ENCODE results near the gene HSP90AB1.
A peak's percentile ranks its signal among the peaks of the same experiment; 100 is the strongest.

The HSP90AB1 gene

DNA sequence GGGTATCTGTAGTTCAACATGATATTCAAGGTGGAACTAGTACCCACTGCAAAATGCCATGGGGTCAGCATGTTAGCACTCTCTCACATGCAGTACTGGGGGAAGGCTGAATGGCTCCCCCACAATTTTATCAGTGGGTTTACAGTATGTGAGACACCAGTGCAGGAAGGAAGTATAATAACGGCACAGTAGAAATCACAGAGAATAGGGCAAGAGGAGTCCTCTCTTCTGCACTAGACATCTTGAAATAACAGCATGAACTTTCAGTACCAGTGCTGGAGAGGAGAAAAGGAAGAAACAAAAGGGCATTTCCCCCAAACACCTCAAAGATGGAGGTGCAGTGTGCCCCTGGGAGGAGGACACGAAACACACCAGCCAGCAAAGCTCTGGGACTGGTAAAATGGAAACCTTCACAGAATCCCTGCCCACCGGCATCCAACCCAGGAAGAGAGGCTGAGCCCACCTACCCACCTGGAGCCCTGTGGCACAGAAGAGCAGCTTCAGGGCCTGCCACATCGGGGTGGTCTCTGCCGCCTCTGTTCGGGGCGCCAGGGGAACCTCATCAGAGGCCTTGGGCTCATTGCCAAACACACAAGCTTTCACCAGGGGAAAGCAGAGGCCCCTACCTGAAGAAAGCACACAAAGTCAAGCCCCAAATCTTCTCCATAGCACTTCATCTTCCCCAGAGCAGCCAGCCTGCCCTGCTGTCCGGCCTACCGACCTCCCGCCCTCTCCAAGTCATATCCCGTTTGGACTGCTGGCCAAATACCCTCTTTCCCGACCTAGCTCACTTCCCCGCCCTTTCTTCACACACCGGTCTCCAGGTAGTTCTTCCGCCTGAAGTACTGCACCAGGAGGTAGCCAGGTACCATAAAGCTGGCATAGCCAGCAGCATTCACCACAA, 9.2 kb downstream of the HSP90AB1 start:
- no peak for DNase-seq

- no peak for DNase-seq
Observed at GRCh38 chr6:44256775-44257024, 9.8 kb downstream of the HSP90AB1 start.

DNA sequence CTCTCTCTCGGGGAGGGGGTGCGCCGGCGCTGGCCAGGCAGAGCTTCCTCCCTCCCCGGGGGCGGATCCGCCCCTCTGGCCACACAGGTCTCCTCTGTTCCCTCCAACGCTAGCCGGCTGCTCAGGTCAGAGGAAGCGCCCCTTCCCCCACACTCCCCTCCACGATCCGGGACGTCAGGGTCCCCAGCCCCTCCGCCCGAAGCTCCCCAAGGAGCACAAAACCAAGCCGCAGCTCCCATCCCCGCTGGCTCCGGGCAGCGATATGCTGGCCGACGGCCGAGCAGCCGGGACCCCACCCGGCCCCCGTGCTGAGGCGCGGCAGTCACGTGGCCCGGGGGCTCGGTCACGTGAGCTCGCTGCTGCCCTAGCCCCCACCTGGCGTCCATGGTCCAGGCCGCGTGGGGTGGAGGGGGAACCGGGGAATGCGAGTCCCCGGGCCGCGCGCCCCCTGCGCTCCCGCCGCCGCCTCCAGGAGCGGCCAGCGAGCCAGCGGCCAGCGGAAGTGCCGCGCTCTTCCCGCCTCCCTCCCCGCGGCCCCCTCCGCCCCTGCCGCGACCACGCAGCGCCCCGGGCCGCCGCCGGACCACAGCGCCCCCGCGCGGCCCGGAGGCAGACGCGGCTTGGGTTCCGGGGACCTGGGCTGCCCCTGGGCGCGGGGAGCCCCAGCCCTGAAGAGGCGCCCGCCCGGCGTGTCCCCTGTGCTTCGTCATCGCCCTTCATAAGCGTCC, 10.3 kb downstream of the HSP90AB1 start, which contains the start of gene SLC35B2:
Gene SLC35B2 (minus strand): TSS at position 504 of the 728 bp plus-strand sequence. CDS start 118 bp downstream, at position 386.
- DNase-seq = peak; percentile 92

GRCh38 chr6:44257753-44258324, 10.9 kb downstream of the HSP90AB1 start:
- DNase-seq = no peak

GRCh38 chr6:44258325-44258863, 11.5 kb downstream of the HSP90AB1 start:
- no peak for DNase-seq

DNA sequence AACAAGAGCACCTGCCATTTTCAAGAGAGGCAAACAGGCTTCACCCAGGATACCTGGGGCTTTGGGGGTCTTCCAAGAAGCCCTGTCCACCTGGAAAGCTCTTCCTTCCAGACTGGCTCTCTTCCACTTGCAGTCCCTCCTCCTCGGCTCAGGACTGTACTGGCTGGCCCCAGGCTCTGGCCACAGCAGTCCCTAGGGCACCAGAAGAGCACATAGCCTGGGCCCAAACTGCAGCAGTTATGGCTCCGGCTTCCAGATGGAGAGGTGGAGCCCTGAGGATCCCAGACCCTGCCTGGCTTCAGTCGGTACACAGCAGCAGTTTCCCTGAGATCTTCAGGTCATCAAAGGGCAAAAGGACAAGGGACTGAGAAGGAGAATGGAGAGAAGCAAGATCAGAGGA, 12.0 kb downstream of the HSP90AB1 start:
- DNase-seq = no peak

DNA sequence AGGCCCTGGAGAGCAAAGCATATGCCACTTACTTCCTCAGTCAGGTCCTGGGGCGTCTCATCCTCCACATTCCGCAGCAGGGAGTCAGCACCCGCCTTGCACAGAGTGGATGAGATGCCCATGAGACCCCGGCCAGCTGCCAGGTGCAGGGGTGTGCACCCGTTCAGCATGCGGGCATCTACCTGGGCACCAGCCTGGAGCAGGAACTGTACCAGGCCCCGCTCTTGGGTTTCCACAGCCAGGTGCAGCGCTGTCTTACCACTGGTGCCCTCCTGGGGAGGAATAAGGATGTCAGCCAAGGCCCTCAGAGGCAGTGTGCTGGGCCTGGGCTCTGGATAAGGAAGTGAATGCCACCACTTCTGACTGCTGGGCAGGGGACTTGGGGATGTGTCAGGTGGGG, 13.1 kb downstream of the HSP90AB1 start:
- no peak for DNase-seq

GRCh38 chr6:44260451-44261297, 13.8 kb downstream of the HSP90AB1 start:
- no peak for DNase-seq

- no peak for DNase-seq
Observed at GRCh38 chr6:44261581-44261980, 14.7 kb downstream of the HSP90AB1 start.

GRCh38 chr6:44262467-44263353, 15.8 kb downstream of the HSP90AB1 start:
- no peak for DNase-seq

GRCh38 chr6:44263354-44264100, 16.6 kb downstream of the HSP90AB1 start:
- peak; percentile 62 for DNase-seq

DNA sequence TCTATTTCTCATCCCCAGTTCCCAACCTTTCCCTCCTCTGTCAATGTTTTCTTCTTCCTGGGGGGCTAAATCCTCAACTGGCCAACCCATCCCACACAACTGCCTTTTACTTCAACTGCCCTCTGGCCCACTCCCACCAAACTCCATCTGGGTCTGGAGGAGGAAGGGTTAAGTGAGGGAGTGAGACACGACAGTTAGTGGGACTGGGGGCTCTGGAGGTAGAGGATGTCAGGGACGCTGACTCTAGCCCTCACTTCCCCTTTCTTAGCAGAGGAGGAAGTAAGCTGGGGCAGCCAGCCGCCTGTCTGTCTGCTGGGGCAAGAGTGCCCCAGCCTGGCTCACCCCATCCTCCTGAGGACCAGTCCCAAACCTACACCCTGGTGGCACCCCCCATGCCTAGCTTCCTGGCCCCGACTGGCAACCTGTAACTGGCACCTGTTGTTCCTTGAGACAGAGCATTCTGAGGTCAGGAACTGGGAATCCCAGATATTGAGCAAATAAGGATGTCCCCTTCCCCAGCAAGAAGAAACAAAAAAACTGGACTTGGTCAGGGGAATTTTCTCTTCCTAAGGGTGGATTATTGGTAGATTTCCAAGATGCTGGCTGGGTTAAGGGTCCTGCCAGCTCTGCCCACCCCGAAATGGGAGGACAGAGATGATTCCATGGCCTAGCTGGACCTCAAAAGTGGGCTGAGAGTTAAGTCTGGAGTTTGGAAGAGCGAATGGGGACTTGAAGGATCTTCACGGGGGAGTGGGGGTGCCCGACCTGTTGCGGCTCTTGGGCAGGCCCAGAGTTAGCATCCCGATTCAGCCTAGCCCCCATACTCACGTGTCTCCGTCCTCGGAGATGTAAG, 17.5 kb downstream of the HSP90AB1 start:
- peak; percentile 90 for DNase-seq

DNA sequence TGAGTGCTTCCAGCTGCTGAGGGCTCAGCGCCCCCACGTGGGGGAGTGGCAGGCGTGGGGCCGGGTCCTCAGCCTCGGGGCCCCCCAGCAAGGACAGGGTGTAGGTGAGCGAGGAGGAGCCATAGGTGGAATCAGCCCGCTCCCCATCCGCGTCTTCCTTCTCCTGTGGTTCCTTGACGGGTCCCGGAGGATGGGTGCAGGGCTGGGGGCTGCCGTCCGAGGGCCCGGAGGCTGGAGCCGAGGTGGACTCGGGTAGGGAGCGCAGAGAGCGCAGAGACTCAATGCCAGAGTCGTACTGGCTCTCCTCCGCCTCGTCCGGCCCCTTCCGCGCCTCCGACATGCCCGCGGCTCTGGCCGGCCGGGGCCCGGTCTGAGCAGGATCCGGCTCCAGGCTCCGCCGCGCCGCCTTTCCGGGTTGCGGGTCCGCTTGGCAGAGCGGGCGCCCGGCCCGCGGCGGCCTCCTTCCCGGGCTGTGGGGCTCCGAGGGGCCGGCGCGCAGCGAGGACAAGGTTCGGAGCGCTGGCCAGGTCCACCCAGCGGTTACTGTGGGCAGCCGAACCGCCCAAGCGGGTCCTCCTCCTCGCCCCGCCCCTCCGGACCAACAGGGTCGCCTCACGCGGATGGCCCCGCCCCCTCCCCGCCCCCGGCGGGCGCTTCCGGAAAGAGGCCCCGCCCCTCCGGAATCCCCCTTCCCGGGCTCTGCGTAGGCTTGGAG, 18.3 kb downstream of the HSP90AB1 start, which contains the start of gene NFKBIE:
Gene NFKBIE (minus strand): TSS at position 545 of the 715 bp plus-strand sequence. CDS start 205 bp downstream, at position 340.
- DNase-seq = peak; percentile 96

GRCh38 chr6:44265722-44266233, 18.9 kb downstream of the HSP90AB1 start:
- no peak for DNase-seq

DNA sequence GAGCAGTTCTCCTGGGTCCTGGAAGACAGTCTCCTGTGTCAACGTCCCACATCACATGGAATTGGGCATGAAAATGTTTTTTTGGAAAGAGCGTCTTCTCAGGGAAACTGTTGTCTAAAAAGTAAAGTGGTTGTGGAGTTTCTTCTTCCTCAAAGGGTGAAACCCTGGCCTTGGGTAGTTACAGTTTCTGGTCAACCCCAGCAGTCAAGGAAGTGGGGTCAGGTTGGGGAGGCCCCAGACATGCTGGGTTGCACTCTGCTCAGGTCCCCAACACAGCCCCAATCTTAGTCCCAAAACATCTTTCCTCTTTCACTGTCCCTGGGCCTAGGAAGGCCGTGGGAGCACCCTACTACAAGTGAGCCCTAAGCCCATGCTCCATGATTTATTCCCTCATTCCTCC, 19.4 kb downstream of the HSP90AB1 start:
- no peak for DNase-seq

- DNase-seq = no peak
Observed at GRCh38 chr6:44267252-44267651, 20.4 kb downstream of the HSP90AB1 start.

DNA sequence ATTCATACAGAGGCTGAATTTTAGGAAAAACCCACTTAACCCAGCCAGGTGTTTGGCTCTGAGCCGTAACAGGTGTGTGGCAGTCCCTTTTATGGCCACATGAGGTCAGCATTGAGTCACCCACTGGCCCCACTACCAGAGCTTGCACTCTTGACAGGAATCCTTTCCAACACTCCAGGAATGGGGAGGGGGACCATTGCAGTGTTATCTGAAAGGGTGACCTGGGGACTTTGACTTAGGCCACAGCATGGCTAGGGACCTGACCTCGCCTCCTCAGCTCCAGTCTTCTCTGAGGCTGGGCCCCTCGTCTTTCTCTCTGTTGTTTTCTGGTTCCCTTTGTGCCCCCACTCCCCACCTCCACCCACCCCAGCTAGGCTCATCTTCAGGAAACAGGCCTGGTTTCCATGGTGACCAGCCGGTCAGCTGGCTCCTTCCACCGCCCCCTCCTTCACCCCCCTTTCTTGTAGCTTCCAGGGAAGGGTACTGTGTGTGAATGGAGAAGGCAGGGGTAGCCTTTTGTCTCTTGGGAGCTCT, 21.3 kb downstream of the HSP90AB1 start:
- DNase-seq = peak; percentile 78

- no peak for DNase-seq
Observed at GRCh38 chr6:44269178-44269920, 22.4 kb downstream of the HSP90AB1 start.

All from OCI-M1 (cell line).